ENCODE measurements around the gene TTC39B.

The TTC39B gene

GRCh38 chr9:15158064-15158463, 149.0 kb downstream of the TTC39B start:
- DNase-seq, result no peak

GRCh38 chr9:15157381-15157780, 149.6 kb downstream of the TTC39B start:
- no peak for DNase-seq

GRCh38 chr9:15156241-15156640, 150.8 kb downstream of the TTC39B start:
- DNase-seq, result no peak

- DNase-seq, result peak; percentile 40
Measured at GRCh38 chr9:15155826-15156225, 151.2 kb downstream of the TTC39B start.

- DNase-seq, result no peak
Measured at GRCh38 chr9:15155323-15155722, 151.7 kb downstream of the TTC39B start.

GRCh38 chr9:15154677-15155076, 152.3 kb downstream of the TTC39B start:
- no peak for DNase-seq

GRCh38 chr9:15153961-15154360, 153.1 kb downstream of the TTC39B start:
- no peak for DNase-seq

- DNase-seq, result no peak
Measured at GRCh38 chr9:15150939-15151338, 156.1 kb downstream of the TTC39B start.

- peak; percentile 43 for DNase-seq
Measured at GRCh38 chr9:15149450-15149849, 157.6 kb downstream of the TTC39B start.

GRCh38 chr9:15146268-15146700, 160.7 kb downstream of the TTC39B start:
- no peak for DNase-seq

GRCh38 chr9:15144622-15145061, 162.4 kb downstream of the TTC39B start:
- peak; percentile 40 for DNase-seq

- DNase-seq, result peak; percentile 49
Measured at GRCh38 chr9:15142878-15143534, 164.0 kb downstream of the TTC39B start.

GRCh38 chr9:15140051-15140450, 167.0 kb downstream of the TTC39B start:
- DNase-seq, result no peak

GRCh38 chr9:15139469-15139868, 167.5 kb downstream of the TTC39B start:
- no peak for DNase-seq

- no peak for DNase-seq
Measured at GRCh38 chr9:15138357-15138686, 168.7 kb downstream of the TTC39B start.

GRCh38 chr9:15137658-15138356, 169.2 kb downstream of the TTC39B start:
- DNase-seq, result no peak

- no peak for DNase-seq
Measured at GRCh38 chr9:15137089-15137488, 169.9 kb downstream of the TTC39B start.

GRCh38 chr9:15136646-15137045, 170.4 kb downstream of the TTC39B start:
- DNase-seq, result peak; percentile 27

- peak; percentile 85 for DNase-seq
Measured at GRCh38 chr9:15135164-15135792, 171.7 kb downstream of the TTC39B start.

GRCh38 chr9:15133488-15133887, 173.5 kb downstream of the TTC39B start:
- DNase-seq, result no peak

GRCh38 chr9:15132091-15132490, 174.9 kb downstream of the TTC39B start:
- no peak for DNase-seq

GRCh38 chr9:15131094-15131493, 175.9 kb downstream of the TTC39B start:
- DNase-seq, result no peak

GRCh38 chr9:15127831-15128230, 179.2 kb downstream of the TTC39B start:
- no peak for DNase-seq

- DNase-seq, result no peak
Measured at GRCh38 chr9:15121630-15122029, 185.4 kb downstream of the TTC39B start.
